K562 (cell line): ENCODE results near the gene MTTP. TPM values are rescaled to one million over a fixed set of nuclear protein-coding genes. Genes with fewer than 3 reads are reported as not detected.
A peak's percentile ranks its signal among the peaks of the same experiment; 100 is the strongest.

Experiments used
- ATAC-seq: fragments of 200-7000 bp; cut with Tn5 transposase; 3 replicates; pipeline ENCODE4 v1.9.1; 2020; ENCODE audit warnings: moderate library complexity
- BruUV-seq: library from RNA; stranded (reverse); fragments of 400-500 nt; replicated peaks from 2 replicates; lab custom pipeline; 2021; lab: Mats Ljungman, UMichigan
- CTCF ChIA-PET: fragments of 300-600 bp; formaldehyde crosslinking; extraction: SDS; loops from one replicate; lab custom pipeline; 2021; ENCODE audit warnings: low intra/inter-chr PET ratio; lab: Yijun Ruan, JAX
- POLR2A ChIA-PET: fragments of 300-600, 350-650 bp; sonication (Branson Sonifier 250); formaldehyde crosslinking; extraction: SDS; loops from one replicate; lab custom pipeline; 2021; ENCODE audit warnings: antibody characterized with exemption, inconsistent platforms; lab: Yijun Ruan, JAX
- DNase-seq, 4 experiments: peaks; one replicate each; pipeline versions ENCODE4 v3.0.0 to v3.0.0-alpha.2; 2011 to 2018; ENCODE audit warnings: low spot score in 3 of 4, mixed read lengths in 3 of 4; ENCODE audit errors: extremely low read depth in 1 of 4
- FAIRE-seq: peaks from 2 replicates; lab custom pipeline; 2011; peaks lifted over from hg19 to GRCh38; lab: Jason Lieb, UNC
- H2AFZ ChIP-seq: 2 replicates; pipeline ENCODE4 v1.6.0; 2011; ENCODE audit warnings: low read depth, low read length, control low read depth, inconsistent platforms
- H3K27ac ChIP-seq: fragments of 200-600 bp; 3 replicates; pipeline ENCODE4 v1.8.0; 2011; ENCODE audit warnings: low read depth, mild to moderate bottlenecking, control low read depth, inconsistent platforms, low read length, moderate library complexity, mixed read lengths; ENCODE audit errors: extremely low read depth
- H3K27me3 ChIP-seq, 2 experiments: fragments of 300-600 bp in 1 of 2; 2 replicates in 1 of 2; 3 replicates in 1 of 2; pipeline versions ENCODE4 v1.6.0 to v1.8.0; 2011; ENCODE audit warnings: inconsistent platforms in 2 of 2, low read length in 2 of 2, mild to moderate bottlenecking in 1 of 2, mixed read lengths in 1 of 2, moderate library complexity in 1 of 2; ENCODE audit not compliant: control insufficient read depth in 2 of 2, insufficient read depth in 2 of 2
- H3K36me3 ChIP-seq: fragments of 300-600 bp; 3 replicates; pipeline ENCODE4 v1.8.0; 2011; ENCODE audit warnings: mild to moderate bottlenecking, low read length, inconsistent platforms; ENCODE audit not compliant: control insufficient read depth, insufficient read depth
- H3K4me1 ChIP-seq, 2 experiments: fragments of 200-600 bp in 1 of 2; replicated peaks in 1 of 2; 2 replicates in 1 of 2; 3 replicates in 1 of 2; pipeline versions ENCODE4 v1.5.1 to v1.8.0; 2011; ENCODE audit warnings: inconsistent platforms in 2 of 2, low read length in 2 of 2, mild to moderate bottlenecking in 1 of 2, mixed read lengths in 1 of 2, moderate library complexity in 1 of 2; ENCODE audit not compliant: control insufficient read depth in 2 of 2, insufficient read depth in 2 of 2
- H3K4me2 ChIP-seq: 2 replicates; pipeline ENCODE4 v1.6.1; 2011; ENCODE audit warnings: low read length, control low read depth, inconsistent platforms, mixed read lengths; ENCODE audit not compliant: insufficient read depth
- H3K4me3 ChIP-seq: fragments of 200-600 bp; sonication (generic), shearing (Covaris generic); 2 replicates; pipeline ENCODE4 v1.5.1; 2016; ENCODE audit warnings: control low read depth, inconsistent platforms
- H3K79me2 ChIP-seq: fragments of 200-600 bp; 3 replicates; pipeline ENCODE4 v1.8.0; 2011; ENCODE audit warnings: low read length, inconsistent platforms; ENCODE audit not compliant: control insufficient read depth, insufficient read depth
- H3K9ac ChIP-seq, 2 experiments: 2 replicates each; pipeline versions ENCODE4 v1.6.0 to v1.6.1; 2011; ENCODE audit warnings: low read depth in 2 of 2, low read length in 2 of 2, control low read depth in 1 of 2, inconsistent platforms in 1 of 2, mild to moderate bottlenecking in 1 of 2, mixed read lengths in 1 of 2; ENCODE audit not compliant: insufficient read depth in 1 of 2
- H3K9me1 ChIP-seq: one replicate; pipeline ENCODE4 v1.6.0; 2011; ENCODE audit warnings: inconsistent platforms, mild to moderate bottlenecking, low read length, moderate library complexity; ENCODE audit not compliant: control insufficient read depth, insufficient read depth
- H3K9me3 ChIP-seq: replicated peaks from 2 replicates; pipeline ENCODE4 v1.5.1; 2011; ENCODE audit warnings: low read depth, low read length, inconsistent platforms; ENCODE audit not compliant: control insufficient read depth, insufficient read depth
- H4K20me1 ChIP-seq: replicated peaks from 2 replicates; pipeline ENCODE4 v1.6.1; 2011; ENCODE audit warnings: low read length, inconsistent platforms, mixed read lengths; ENCODE audit not compliant: control insufficient read depth, insufficient read depth
- CEBPB ChIP-seq: fragments of 450-650 bp; IDR thresholded peaks from 2 replicates; pipeline ENCODE4 v1.6.1; 2016; ENCODE audit warnings: missing genetic modification characterization, missing compliant biosample characterization
- CEBPG ChIP-seq, 3 experiments: fragments of 200-800 bp in 1 of 3; sonication (Bioruptor generic) in 1 of 3; sonication (generic) in 1 of 3; formaldehyde crosslinking in 1 of 3; IDR thresholded peaks in 2 of 3; conservative IDR thresholded peaks in 1 of 3; 2 replicates each; pipeline versions ENCODE4 v1.6.1 to v1.8.0; 2016 to 2022; ENCODE audit warnings: missing compliant biosample characterization in 2 of 3, missing genetic modification characterization in 2 of 3, mild to moderate bottlenecking in 1 of 3, missing genetic modification reagents in 1 of 3
- EZH2 ChIP-seq: IDR thresholded peaks from 2 replicates; pipeline ENCODE4 v1.6.1; 2012; ENCODE audit warnings: low read depth, mild to moderate bottlenecking, inconsistent platforms, low read length, borderline replicate concordance
- RNF2 ChIP-seq: sonication (generic); IDR thresholded peaks from 2 replicates; pipeline ENCODE4 v1.6.1; 2016
- SFPQ ChIP-seq: fragments of 200-400 bp; formaldehyde crosslinking; IDR thresholded peaks from 2 replicates; pipeline ENCODE4 v1.6.1; 2017; ENCODE audit warnings: mild to moderate bottlenecking, low read depth, low read length, moderate library complexity
- WGBS: fragments of 100-300 bp; shearing (Covaris generic); methylation state at CpG from one replicate; pipeline ENCODE4 v1.1.6; 2016; ENCODE audit warnings: low coverage, mixed read lengths; ENCODE audit not compliant: insufficient coverage; ENCODE audit errors: missing lambda C conversion rate; 5-methylcytosine and 5-hydroxymethylcytosine counted together
- in situ Hi-C: fragments of 300-500 bp; cut with MboI; formaldehyde crosslinking; loops from 4 replicates; pipeline ENCODE4 v1.15.0; 2018; ENCODE audit warnings: inconsistent platforms, mixed read lengths
- intact Hi-C: fragments of 100-400 bp; cut with micrococcal nuclease; formaldehyde crosslinking; loops from 2 replicates; pipeline ENCODE4 v1.14.2; 2022
- polyA plus RNA-seq, 8 experiments: library from polyadenylated mRNA; depleted of rRNA in 4 of 8; stranded (reverse) in 5 of 8; unstranded in 3 of 8; fragments of >200 nt; fragmentation: Nextera tagmentation in 2 of 8; fragmentation: Illumina TruSeq in 1 of 8; extraction: Ambion mirVana in 2 of 8; extraction: Trizol in 1 of 8; gene quantifications; 2 replicates each; pipeline versions ENCODE4 v1.2.1 to v1.2.3, GENCODE V29; 2011 to 2014; ENCODE audit warnings: inconsistent platforms in 1 of 8, missing spikeins in 1 of 8
- total RNA-seq, 7 experiments: library from RNA; depleted of rRNA in 6 of 7; stranded (reverse); fragments of >200 nt in 6 of 7; fragmentation: Illumina TruSeq in 2 of 7; extraction: Trizol in 2 of 7; gene quantifications; 2 replicates each; pipeline versions ENCODE4 v1.2.1 to v1.2.3, GENCODE V29; 2011 to 2021; ENCODE audit warnings: low replicate concordance in 1 of 7

The MTTP gene
- total and polyA plus RNA-seq, 9 of the 15 experiments (the other 6 are each of a cell fraction or from before 2014, with no cell fraction given) = 0.01 to 0.29 (median 0.04) TPM; not detected in 2

DNA sequence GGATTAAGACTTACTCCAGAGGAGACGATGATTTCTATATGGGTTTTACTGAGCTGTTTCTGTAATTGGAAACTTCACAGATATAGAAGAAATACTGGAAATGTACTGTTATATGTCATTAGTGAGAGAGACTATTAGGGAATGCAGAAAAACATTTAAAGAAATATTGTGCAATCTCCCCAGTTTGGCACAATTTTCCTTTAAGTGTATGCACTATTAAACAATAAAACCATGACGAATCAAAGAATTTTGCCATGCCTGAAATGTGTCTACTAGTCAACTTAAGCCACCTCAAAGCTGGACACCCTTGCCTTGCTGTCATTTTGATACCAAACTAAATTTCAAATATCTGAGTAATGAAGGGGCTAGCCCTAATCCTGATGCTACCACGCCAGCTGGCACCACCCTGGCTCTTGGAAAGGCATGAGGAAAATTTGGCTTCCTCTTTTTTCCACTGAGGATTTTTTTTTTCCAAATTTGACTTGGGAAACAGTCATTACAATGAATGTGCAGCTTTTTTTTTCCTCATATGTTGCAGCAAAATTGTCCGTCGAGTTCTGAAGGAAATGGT lies 36.1 kb downstream of the MTTP start:
- H3K27ac ChIP-seq = no peak overlapping the region
- H4K20me1 ChIP-seq = no peaks in the 10 kb centered on the region
- no peak overlapping the region for H3K4me2 ChIP-seq
- BruUV-seq = no TSS peak
- H3K4me1 ChIP-seq = no peaks in the 10 kb centered on the region
- ChIA-PET POLR2A (no interaction called here), CTCF (no interaction called here)
- TF ChIP-seq CEBPB (peak; percentile 77), RNF2 (no peak), SFPQ (no peak), EZH2 (no peak), CEBPG (CRISPR knock-in tag; IDR thresholded peaks at IDR 0.05) (no peak), CEBPG (tag; conservative IDR thresholded peaks at IDR 0.05 in 1 of 2, IDR thresholded peaks at IDR 0.05 in 1 of 2) (peak; percentile 39 to 75; a peak in 3 of 4 replicates)
- H3K9ac ChIP-seq = no peak overlapping the region
- DNase-seq = no peak
- no peaks in the 10 kb centered on the region for H3K9me1 ChIP-seq
- WGBS = under 1% methylated on average over 5 of the region's 5 CpGs
- no peaks in the 10 kb centered on the region for H3K9me3 ChIP-seq
- no peak for ATAC-seq
- in situ Hi-C loops (no loop called here), intact Hi-C loops (no loop called here)
- no peak overlapping the region for H3K4me3 ChIP-seq
- no peaks in the 10 kb centered on the region for H3K79me2 ChIP-seq
- FAIRE-seq = no peak
- H3K36me3 ChIP-seq = no peaks in the 10 kb centered on the region
- no peak overlapping the region for H2AFZ ChIP-seq
- H3K27me3 ChIP-seq = no peaks in the 10 kb centered on the region
